AG08396 (cell line): ENCODE data around the gene RNF126.
"Not testable (repeated sequence)": the region's sequence is repeated elsewhere in the genome, so short reads cannot be mapped to it uniquely, and the experiment has no call there.

Experiments
- DNase-seq: peaks from one replicate; pipeline ENCODE4 v3.0.0; 2012; ENCODE audit warnings: low spot score, mixed read lengths

RNF126 gene

GRCh38 chr19:628168-628567 is 34.8 kb downstream of the RNF126 start:
- no peak for DNase-seq

GRCh38 chr19:626566-626965 is 36.4 kb downstream of the RNF126 start:
- DNase-seq, result not testable (repeated sequence)

GRCh38 chr19:625257-625656 is 37.8 kb downstream of the RNF126 start:
- DNase-seq, result no peak

- DNase-seq, result no peak
These were observed 38.4 kb downstream of the RNF126 start for GRCh38 chr19:624433-625109.

GRCh38 chr19:623974-624373 is 39.0 kb downstream of the RNF126 start:
- no peak for DNase-seq

GRCh38 chr19:623175-623916 is 39.7 kb downstream of the RNF126 start:
- no peak for DNase-seq

- no peak for DNase-seq
These were observed 40.3 kb downstream of the RNF126 start for GRCh38 chr19:622666-623065.

- DNase-seq, result no peak
These were observed 41.2 kb downstream of the RNF126 start for GRCh38 chr19:621819-622218.

GRCh38 chr19:621191-621590 is 41.8 kb downstream of the RNF126 start:
- not testable (repeated sequence) for DNase-seq

GRCh38 chr19:620166-620862 is 42.7 kb downstream of the RNF126 start:
- DNase-seq, result no peak

- DNase-seq, result no peak
These were observed 43.6 kb downstream of the RNF126 start for GRCh38 chr19:619286-620002.

GRCh38 chr19:618674-619285 is 44.2 kb downstream of the RNF126 start:
- no peak for DNase-seq

GRCh38 chr19:618247-618619 is 44.8 kb downstream of the RNF126 start:
- DNase-seq, result no peak

- no peak for DNase-seq
These were observed 45.3 kb downstream of the RNF126 start for GRCh38 chr19:617551-618246.

GRCh38 chr19:616747-617526 is 46.1 kb downstream of the RNF126 start:
- no peak for DNase-seq

GRCh38 chr19:616062-616700 is 46.8 kb downstream of the RNF126 start:
- no peak for DNase-seq

- no peak for DNase-seq
These were observed 47.4 kb downstream of the RNF126 start for GRCh38 chr19:615619-616018.

- no peak for DNase-seq
These were observed 49.1 kb downstream of the RNF126 start for GRCh38 chr19:613732-614567.

- DNase-seq, result no peak
These were observed 50.1 kb downstream of the RNF126 start for GRCh38 chr19:612941-613340.
